ENCODE data around the gene SCYGR7.
"Not testable (repeated sequence)": the region's sequence is repeated elsewhere in the genome, so short reads cannot be mapped to it uniquely, and the experiment has no call there.

Gene SCYGR7, protein sequence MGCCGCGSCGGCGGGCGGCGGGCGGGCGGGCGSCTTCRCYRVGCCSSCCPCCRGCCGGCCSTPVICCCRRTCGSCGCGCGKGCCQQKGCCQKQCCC

DNA sequence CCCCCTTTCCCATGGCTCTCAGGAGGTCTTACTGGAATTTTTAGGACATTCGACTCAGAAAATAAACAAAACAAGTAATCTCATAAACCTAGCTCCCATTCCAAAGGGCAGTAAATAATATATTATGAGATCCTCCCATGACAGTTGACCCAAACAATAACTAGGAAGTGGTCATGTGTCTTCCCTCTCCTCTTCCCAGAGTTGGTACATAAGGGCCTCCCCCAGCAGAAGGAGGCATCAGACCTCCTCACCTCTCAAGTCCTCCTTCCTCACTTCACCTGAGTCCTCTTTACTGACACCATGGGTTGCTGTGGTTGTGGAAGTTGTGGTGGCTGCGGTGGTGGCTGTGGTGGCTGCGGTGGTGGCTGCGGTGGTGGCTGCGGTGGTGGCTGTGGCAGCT is at the start of gene SCYGR7:
Gene SCYGR7 (plus strand): TSS at position 301 of the 400 bp plus-strand sequence. CDS start 0 bp downstream, at position 301.
- no peak for DNase-seq

DNA sequence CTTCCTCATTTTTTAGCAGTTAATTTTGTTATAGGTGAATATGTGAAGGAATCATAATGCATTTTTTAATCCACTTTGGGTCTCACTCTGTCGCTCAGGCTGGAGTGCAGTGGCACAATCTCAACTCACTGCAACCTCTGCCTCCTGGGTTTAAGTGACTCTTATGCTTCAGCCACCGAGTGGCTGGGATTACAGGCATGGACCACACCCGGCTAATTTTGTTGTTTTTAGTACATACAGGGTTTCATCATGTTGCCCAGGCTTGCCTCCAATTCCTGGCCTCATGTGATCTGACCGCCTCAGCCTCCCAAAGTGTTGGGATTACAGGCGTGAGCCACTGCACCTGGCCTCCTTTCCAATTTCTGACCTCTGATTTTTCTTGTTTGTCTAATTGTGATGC is 43.9 kb upstream of the SCYGR7 start:
- DNase-seq: no peak

DNA sequence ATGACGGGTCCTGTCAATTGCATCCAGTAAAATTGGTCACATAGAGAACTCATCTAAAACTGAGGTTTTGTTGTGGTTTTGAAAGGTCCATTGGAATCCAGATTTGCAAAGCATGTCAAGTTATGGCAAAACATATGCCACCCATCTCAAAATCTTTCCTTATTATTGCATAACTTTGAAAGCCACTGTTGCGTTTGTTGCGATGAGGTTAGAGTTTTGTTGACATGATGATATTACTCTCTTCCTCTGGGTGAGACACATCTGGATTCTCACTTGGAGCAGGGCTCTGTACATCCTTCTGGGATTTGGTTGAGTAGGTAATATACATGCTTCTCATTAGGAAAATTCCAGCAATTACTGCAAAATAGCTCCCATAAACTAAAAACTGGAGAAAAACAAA is 40.9 kb upstream of the SCYGR7 start:
- no peak for DNase-seq

DNA sequence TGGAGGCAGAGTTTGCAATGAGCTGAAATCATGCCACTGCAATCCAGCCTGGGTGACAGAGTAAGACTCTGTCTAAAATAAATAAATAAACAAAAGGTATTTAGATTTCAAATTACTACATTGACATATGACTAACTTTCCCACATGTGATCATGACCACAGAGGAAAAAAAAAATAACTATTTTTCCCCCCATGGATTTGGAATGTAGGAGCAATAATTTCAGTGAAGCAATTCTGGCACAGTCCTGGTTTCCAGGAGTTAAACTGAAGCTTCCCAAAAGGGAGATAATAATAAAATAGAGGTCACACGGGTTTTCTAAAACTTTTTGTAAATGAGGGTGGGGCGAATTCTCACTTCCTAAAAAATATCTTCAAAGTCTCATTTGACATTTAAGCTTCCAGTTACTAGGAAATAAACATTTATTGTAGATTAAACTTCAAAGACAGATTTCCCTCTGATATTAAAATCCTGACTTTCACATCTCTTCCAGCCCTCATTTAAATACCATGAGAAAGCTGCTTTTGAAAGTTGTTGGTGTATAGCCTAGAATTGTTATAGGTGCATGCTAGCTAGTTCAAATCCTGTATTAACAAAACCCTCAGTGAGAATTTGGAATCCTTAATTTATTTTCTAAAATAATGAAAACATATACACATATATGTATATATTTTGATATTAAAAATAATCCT is 31.0 kb upstream of the SCYGR7 start:
- no peak for DNase-seq

DNA sequence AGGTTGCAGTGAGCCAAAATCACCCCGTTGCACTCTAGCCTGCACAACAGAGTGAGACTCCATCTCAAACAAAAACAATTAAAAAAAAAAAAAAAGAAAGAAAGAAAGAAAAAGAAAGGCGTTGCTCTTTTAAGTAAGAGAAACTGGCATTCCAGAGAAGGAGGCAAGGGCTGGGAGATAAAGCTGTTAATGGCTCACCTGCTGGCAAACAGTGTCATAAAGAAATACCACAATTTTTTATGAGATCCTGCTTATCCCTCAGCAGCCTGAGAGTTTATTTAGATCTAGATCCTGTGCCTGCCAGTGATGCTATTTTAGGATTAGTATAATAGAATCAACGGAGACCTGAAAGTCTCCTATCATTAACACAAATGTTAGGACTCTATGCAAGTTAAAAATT is 26.6 kb upstream of the SCYGR7 start:
- no peak for DNase-seq

DNA sequence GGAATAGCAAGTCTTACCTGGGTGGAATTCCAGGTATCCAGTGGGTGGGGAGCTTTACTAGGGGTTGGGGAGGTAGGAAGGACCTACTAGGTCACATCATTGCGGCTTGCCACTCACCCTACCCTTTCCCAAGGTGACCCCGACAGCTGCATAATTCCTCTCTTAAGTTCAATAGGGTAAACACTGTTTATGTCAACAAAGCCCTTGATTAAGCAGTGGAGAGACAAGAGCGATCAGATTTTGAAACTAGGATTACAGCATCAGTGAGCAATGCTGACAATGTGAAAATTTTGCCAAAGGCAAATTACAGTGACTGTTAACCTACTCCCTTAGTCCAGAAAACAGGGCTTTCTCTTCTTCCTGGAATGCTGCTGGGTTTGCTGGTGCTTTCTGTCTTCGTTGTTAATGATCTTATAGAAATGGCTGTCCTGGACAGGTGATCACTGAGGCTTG is 24.8 kb upstream of the SCYGR7 start:
- DNase-seq: no peak

DNA sequence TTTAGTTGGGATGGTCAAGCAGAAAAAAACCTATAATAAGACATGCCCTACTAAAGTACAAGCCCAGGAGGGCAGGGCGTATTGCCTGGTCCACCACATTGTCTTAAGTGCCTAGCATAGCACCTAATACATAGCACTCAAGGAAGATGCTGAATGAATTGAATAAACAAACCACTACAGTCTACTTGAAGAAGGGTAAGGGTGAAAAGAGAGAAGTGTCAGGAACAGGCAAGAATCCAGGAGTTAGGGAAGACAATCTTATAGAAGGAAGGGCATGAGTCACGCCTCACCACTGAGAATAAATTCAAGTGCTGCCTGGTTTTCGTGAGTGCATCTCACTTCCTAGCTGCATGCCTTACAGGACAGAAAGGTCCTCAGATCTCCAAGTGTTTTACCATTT is 24.2 kb upstream of the SCYGR7 start:
- DNase-seq: no peak

DNA sequence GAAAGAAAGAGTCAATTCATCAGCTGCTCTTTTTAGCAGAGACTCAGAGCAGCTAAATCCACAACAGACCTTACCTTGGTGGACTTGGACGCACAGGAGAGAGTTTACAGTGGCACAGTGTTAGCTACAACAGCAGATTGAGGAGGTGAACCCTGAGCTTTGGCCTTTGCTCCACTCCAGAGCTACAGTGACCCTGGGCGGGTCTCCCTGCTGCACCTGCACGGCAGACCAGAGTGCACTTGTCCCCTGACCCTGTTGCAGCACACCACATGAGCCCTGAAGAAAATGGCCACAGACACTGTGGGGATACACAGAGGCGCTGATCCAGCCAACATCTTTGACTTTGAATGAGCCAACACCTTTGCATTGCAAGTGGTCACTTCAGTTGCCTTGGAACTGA is 21.3 kb upstream of the SCYGR7 start:
- no peak for DNase-seq

DNA sequence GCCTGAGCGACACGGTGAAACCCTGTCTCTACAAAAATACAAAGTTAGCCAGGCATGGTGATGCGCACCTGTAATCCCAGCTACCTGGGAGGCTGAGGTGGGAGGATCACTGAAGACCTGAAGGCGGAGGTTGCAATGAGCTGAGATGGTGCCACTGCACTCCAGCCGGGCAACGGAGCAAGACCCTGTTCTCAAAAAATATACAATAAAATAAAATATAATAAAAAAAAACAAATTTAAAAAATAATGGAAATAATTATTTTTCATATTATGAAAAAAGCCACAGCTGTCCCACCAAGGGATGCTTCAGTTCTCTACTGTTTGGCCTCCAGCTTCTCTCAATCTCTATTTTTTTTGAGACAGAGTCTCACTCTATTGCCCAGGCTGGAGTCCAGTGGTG is 20.7 kb upstream of the SCYGR7 start:
- DNase-seq: no peak

DNA sequence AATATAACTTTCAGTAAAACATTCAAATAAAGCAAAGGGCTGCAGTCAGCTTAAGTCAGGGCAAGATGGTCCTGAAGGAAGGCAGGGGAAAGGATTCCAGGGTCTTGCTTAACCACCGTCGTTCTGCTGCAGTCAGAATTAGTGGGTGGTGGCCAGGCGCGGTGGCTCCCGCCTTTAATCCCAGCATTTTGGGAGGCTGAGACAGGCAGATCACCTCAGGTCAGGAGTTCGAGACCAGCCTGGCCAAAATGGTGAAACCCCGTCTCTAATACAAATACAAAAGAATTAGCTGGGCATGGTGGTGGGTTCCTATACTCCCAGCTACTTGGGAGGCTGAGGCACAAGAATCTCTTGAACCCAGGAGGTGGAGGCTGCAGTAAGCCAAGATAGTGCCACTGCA is 17.1 kb upstream of the SCYGR7 start:
- no peak for DNase-seq

DNA sequence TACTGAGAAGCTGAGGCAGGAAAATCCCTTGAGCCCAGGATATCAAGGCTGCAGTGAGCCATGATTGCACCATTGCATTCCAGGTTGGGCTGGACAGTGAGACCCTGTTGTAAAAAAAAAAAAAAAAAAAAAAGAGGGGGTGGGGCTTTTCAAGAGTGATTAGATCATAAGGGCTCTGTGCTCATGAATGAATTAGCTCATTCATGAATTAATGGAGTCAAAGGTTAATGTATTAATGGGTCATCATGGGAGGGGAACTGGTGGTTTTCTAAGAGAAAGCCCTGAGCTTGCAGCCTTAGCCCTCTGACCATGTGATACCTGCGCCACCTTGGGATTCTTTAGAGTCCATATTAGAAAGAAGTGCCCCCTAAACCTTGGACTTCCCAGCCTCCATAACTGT is 14.8 kb upstream of the SCYGR7 start:
- no peak for DNase-seq

DNA sequence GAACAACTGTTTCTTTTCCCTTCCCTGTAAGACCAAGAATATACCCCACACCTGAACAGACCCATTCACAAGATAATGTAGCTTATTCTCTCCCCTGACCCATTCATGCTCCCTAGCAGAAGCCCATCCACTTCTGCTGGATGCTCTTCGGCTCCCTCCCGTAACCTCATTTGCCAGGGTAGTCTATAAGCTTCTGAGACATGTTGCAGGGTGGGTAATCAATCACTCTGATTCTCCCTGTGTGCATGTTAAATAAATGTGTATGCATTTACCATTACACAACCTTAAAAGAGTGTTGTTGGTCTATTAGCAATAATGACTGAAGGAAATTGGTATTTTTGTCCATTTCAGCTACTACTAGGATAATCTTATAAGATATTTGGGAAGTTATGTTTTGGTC is 11.6 kb upstream of the SCYGR7 start:
- no peak for DNase-seq

DNA sequence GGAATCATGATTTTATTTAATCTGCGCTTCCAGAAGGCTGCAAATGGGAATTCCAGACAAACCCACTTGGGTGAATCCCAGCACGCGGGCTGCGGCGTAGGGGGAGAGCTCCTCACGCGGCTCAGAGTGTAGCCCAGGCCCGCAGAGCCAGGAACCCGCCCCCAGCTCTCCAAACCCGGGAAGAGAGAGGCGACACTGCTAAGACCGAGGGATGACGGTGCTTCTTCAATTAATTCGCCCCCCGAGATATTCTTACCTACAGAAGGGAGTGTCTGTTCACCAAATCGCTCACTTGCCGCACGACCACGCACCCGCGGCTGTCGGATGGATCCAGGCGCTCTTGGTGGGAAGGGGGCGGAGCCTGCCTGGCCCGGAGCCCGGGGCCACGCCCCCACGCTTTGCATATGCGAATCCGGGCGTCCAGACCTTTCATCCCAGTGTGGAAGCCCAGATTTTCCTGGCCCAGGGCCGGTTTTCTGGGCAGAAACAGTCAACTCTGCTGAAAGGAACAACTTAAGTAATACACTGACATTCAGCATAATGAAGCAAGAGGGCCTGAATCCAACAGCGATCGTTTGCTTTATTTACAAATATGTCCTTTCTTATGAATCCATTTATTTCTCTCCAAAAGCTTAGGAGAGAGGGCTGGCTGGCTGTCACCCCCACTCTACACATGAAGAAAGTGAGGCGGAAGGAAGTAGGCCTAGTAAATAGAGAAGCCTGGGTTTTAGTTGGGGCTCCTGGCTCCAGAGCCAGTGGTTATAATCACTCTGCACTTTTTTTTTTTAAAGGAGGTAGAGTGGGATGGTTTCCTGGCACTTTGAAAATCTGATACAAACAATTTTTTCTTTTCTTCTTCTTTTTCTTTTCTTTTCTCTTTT is 10.2 kb upstream of the SCYGR7 start, which contains the start of gene SLC19A3:
Gene SLC19A3 (minus strand): TSS at position 342 of the 881 bp plus-strand sequence. CDS start 15,710 bp downstream, outside the sequence.
- DNase-seq: no peak

DNA sequence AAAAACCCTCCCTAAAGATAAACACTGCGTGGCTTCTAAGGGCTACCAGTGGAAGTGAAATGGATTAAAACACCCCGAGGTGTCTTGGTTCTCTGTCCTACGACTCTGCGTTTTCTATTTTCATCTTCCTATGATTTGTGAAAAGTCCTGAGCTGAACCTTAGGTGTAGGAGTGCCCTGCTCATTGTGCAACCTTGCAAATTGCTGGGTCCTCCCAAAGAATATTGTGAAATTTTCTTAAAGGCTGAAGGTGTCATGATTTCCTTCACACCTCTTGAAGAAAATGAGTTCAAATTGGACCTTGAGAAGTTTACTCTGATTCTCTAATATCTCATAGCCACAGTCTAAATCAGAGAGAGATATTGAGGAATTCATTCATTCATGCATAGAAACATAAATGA is 8.5 kb upstream of the SCYGR7 start:
- no peak for DNase-seq

DNA sequence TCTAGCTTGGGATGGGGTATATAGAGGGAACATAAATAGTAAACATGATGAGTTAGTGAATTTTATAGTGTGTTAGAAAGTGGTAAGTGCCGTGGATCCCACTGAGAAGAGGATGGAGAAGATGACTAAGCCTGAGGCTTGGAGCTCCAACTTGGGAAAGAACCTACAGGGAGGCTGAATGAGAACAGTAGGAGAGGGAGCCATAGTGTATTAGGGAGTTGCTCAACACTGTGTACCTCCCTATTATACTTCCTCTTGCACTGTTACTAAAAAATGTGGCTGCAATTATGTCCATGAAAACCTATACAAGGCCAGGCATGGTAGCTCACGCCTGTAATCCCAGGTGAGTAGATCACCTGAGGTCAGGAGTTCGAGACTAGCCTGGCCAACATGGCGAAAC is 7.5 kb upstream of the SCYGR7 start:
- no peak for DNase-seq

DNA sequence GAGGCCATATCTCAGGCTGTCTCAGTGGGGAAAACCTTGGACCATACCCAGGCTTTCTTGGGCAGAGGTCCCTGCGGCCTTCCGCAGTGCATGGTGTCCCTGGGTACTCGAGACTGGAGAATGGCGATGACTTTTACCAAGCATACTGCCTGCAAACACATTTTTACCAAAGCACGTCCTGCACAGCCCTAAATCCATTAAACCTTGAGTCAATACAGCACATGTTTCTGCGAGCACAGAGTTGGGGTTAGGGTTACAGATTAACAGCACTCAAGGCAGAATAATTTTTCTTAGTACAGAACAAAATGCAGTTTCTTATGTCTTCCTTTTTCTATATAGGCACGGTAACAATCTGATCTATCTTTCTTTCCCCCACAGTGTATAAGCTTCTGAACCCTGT is 5.3 kb upstream of the SCYGR7 start:
- DNase-seq: not testable (repeated sequence)

DNA sequence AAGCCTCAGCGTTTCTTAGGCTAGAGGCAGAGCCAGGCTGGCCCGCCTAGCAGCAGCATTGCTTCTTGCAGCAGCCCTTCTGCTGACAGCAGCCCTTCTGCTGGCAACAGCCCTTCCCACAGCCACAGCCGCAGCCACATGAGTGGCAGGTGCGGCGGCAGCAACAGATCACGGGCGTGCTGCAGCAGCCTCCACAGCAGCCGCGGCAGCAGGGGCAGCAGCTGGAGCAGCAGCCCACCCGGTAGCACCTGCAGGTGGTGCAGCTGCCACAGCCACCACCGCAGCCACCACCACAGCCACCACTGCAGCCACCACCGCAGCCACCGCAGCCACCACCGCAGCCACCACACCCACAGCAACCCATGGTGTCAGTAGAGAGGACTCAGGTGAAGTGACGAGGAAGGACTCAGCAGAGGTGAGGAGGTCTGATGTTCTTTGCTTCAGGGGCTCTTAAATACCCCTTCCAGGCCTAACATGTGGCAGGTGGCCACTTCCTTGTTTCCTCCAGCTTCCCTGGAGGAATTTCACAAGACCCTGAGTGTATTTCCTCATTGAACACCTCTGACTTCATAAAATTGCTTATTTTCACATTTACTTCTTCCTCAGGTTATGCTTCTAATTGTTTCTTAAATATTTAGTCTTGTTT is 3.6 kb upstream of the SCYGR7 start, which contains the start of gene SCYGR6:
Gene SCYGR6 (minus strand): TSS at position 364 of the 646 bp plus-strand sequence. CDS start 0 bp downstream, at position 364.
- DNase-seq: no peak

DNA sequence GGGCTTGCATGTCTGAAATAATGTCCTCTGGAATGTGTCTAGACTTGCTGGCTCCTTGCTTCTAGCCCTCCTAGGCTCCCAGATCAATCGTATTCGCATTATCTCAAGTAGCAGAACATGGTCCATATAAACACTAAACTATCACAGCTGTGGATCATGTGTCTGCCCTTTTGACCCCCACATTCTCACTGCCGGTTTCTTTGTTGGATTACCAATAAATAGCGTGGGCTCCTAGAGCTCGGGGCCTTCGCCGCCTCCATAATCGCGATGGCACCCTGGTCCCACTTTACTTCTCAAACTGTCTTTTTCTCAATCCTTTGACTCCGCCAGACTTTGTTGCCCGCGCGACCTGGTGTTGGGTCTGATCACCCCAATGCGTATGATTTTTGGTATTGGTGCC is 11.2 kb downstream of the SCYGR7 start:
- DNase-seq: no peak

DNA sequence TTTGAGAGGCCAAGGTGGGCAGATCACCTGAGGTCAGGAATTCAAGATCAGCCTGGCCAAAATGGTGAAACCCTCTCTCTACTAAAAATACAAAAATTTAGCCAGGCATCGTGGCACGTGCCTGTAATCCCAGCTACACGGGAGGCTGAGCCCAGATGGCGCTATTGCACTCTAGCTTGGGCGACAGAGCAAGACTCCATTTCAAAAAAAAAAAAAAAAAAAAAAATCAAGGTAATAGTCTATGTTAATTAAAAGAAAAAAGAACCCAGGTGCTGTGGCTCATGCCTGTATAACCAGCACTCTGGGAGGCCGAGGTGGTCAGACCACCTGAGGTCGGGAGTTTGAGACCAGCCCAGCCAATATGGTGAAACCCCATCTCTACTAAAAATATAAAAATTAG is 12.6 kb downstream of the SCYGR7 start:
- DNase-seq: not testable (repeated sequence)

DNA sequence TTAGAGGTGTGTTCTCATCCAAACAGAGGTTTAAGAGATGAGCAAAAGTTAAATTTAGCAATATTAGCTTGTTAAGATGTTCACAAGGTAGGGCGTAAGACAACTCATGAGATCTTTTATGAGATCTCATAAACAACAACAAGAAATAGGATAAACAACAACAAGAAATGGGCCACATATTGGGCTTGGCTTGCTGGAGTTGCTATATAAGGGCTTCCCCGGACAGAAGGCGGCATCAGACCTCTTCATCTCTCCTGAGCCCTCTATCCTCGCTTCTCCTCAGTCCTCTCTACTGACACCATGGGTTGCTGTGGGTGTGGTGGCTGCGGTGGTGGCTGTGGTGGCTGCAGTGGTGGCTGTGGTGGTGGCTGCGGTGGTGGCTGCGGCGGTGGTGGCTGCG is 17.5 kb downstream of the SCYGR7 start, which contains the start of gene SCYGR8:
Gene SCYGR8 (plus strand): TSS at position 301 of the 400 bp plus-strand sequence. CDS start 0 bp downstream, at position 301.
- no peak for DNase-seq

DNA sequence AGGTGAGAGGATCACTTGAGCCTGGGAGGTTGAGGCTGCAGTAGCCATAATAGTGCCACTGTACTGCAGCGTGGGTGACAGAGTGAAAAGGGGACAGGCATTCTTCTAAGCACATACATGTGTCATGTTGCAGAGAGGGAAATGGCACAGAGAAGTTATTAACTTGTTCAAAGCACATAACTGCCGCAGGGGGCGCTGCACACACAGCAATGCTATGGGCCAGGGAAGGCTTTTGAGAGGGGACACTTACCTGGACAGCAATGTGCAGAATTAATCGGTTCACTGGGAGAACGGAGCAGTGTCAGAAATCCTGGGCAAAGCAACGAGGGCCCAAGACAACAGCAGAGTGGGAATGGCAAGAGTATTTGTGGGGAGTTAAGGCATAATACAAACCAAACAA is 19.9 kb downstream of the SCYGR7 start:
- DNase-seq: no peak

DNA sequence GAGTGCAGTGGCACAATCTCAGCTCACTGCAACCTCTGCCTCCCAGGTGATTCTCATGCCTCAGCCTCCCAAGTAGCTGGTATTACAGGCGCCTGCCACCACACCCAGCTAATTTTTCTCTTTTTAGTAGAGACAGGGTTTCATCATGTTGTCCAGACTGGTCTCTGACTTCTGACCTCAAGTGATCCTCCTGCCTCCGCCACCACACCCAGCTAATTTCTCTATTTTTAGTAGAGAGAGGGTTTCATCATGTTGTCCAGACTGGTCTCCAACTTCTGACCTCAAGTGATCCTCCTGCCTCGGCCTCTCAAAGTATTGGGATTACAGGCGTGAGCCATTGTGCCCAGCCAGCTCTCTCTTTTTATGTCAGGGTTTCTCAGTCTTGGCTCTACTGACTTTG is 28.1 kb downstream of the SCYGR7 start:
- not testable (repeated sequence) for DNase-seq

Data from activated CD8-positive, alpha-beta memory T cell treated with anti-CD3 and anti-CD28 coated beads, Interleukin-2, amount 50 U/mL, for 4 hours (primary cell).